GM23338 (cell line): ENCODE data around the gene NAA30.

Experiments
- CTCF ChIP-seq, 2 experiments: fragments of 200-600 bp in 1 of 2; sonication (generic) in 1 of 2; conservative IDR thresholded peaks; 2 replicates each; pipeline versions ENCODE4 v1.5.1 to v1.6.1; 2016 to 2017; ENCODE audit warnings: antibody characterized with exemption in 2 of 2, low read depth in 2 of 2, mild to moderate bottlenecking in 2 of 2, moderate library complexity in 1 of 2
- ETS1 ChIP-seq: IDR thresholded peaks from 2 replicates; pipeline ENCODE4 v1.6.1; 2016; ENCODE audit warnings: antibody characterized with exemption
- JUNB ChIP-seq: IDR thresholded peaks from one replicate; pipeline ENCODE4 v1.6.1; 2016; ENCODE audit warnings: antibody characterized with exemption; ENCODE audit not compliant: unreplicated experiment
- NANOG ChIP-seq: IDR thresholded peaks from 2 replicates; pipeline ENCODE4 v1.6.1; 2016; ENCODE audit warnings: antibody characterized with exemption, borderline replicate concordance
- POLR2AphosphoS5 ChIP-seq: IDR thresholded peaks from 2 replicates; pipeline ENCODE4 v1.6.1; 2016; ENCODE audit warnings: antibody characterized with exemption, low read depth
- REST ChIP-seq: IDR thresholded peaks from one replicate; pipeline ENCODE4 v1.6.1; 2018; ENCODE audit warnings: antibody characterized with exemption; ENCODE audit not compliant: unreplicated experiment

- TF ChIP-seq CTCF (conservative IDR thresholded peaks at IDR 0.05; ENCODE audit: low read depth in 2 of 2) (no peak), ETS1 (no peak), JUNB (no peak), REST (no peak), POLR2AphosphoS5 (no peak), NANOG (no peak)
Observed at GRCh38 chr14:57352396-57353170, 37.8 kb upstream of the NAA30 start.
